Ishikawa (cell line): ENCODE data around the gene COX6A2.

Experiments used
- CEBPB ChIP-seq: IDR thresholded peaks from 2 replicates; pipeline ENCODE4 v1.6.1; 2012
- CREB1 ChIP-seq: IDR thresholded peaks from 2 replicates; pipeline ENCODE4 v1.6.1; 2012; ENCODE audit warnings: low read depth
- EGR1 ChIP-seq: IDR thresholded peaks from 2 replicates; pipeline ENCODE4 v1.6.1; 2012
- EP300 ChIP-seq: IDR thresholded peaks from 2 replicates; pipeline ENCODE4 v1.6.1; 2012; ENCODE audit warnings: borderline replicate concordance
- FOXM1 ChIP-seq: IDR thresholded peaks from 2 replicates; pipeline ENCODE4 v1.6.1; 2012; ENCODE audit warnings: low read depth, borderline replicate concordance
- MAX ChIP-seq: IDR thresholded peaks from 2 replicates; pipeline ENCODE4 v1.6.1; 2012
- NFIC ChIP-seq: IDR thresholded peaks from 2 replicates; pipeline ENCODE4 v1.6.1; 2012
- RAD21 ChIP-seq: IDR thresholded peaks from 2 replicates; pipeline ENCODE4 v1.6.1; 2012; ENCODE audit warnings: low read depth
- REST ChIP-seq: IDR thresholded peaks from 2 replicates; pipeline ENCODE4 v1.6.1; 2012; ENCODE audit warnings: low read depth, mild to moderate bottlenecking
- TAF1 ChIP-seq: IDR thresholded peaks from 2 replicates; pipeline ENCODE4 v1.6.1; 2012; ENCODE audit warnings: low read depth, mild to moderate bottlenecking
- TCF12 ChIP-seq: IDR thresholded peaks from 2 replicates; pipeline ENCODE4 v1.6.1; 2012; ENCODE audit warnings: low read depth
- TEAD4 ChIP-seq: IDR thresholded peaks from 2 replicates; pipeline ENCODE4 v1.6.1; 2012
- USF1 ChIP-seq: IDR thresholded peaks from 2 replicates; pipeline ENCODE4 v1.6.1; 2012
- YY1 ChIP-seq: IDR thresholded peaks from 2 replicates; pipeline ENCODE4 v1.6.1; 2012; ENCODE audit warnings: low read depth
- ZBTB7A ChIP-seq: IDR thresholded peaks from 2 replicates; pipeline ENCODE4 v1.6.1; 2012; ENCODE audit warnings: low read depth

COX6A2 gene

GRCh38 chr16:31461921-31462804 is 34.0 kb upstream of the COX6A2 start:
- TF ChIP-seq TAF1 (no peak), YY1 (no peak), EP300 (no peak), CREB1 (no peak), REST (no peak), NFIC (no peak), ZBTB7A (no peak), RAD21 (no peak), TEAD4 (no peak), TCF12 (no peak), MAX (no peak), FOXM1 (no peak), CEBPB (no peak), USF1 (no peak), EGR1 (no peak)

- no peak for TF ChIP-seq TEAD4
- no peak for TF ChIP-seq YY1
- no peak for TF ChIP-seq CREB1
- TF ChIP-seq ZBTB7A = no peak
- no peak for TF ChIP-seq EGR1
- no peak for TF ChIP-seq FOXM1
- no peak for TF ChIP-seq TAF1
Measured at GRCh38 chr16:31461201-31461920, 33.2 kb upstream of the COX6A2 start.

- TF ChIP-seq RAD21 = peak; percentile 11; the same call in 1 of the 2 replicates
- TF ChIP-seq YY1 = no peak
- TF ChIP-seq MAX = no peak
- TF ChIP-seq TCF12 = no peak
- TF ChIP-seq EGR1 = no peak
- TF ChIP-seq ZBTB7A = no peak
Measured at GRCh38 chr16:31460582-31461002, 32.4 kb upstream of the COX6A2 start.

GRCh38 chr16:31459687-31460581 is 31.8 kb upstream of the COX6A2 start:
- TF ChIP-seq TCF12 = no peak
- TF ChIP-seq CREB1 = no peak
- no peak for TF ChIP-seq REST
- no peak for TF ChIP-seq TAF1
- TF ChIP-seq CEBPB = no peak
- no peak for TF ChIP-seq USF1
- TF ChIP-seq NFIC = no peak
- no peak for TF ChIP-seq FOXM1

- TF ChIP-seq NFIC (no peak; the same call in 1 of the 2 replicates), TCF12 (peak; percentile 2; the same call in 1 of the 2 replicates), EP300 (0 out of 2 replicates have a peak, but pooled peaks have one; percentile 11), CREB1 (peak; percentile 91), ZBTB7A (no peak), TEAD4 (peak; percentile 24; the same call in 1 of the 2 replicates), MAX (peak; percentile 98), TAF1 (peak; percentile 90), EGR1 (0 out of 2 replicates have a peak, but pooled peaks have one; percentile 5), FOXM1 (no peak), RAD21 (no peak), YY1 (peak; percentile 95), USF1 (peak; percentile 3; the same call in 1 of the 2 replicates)
Measured at GRCh38 chr16:31458844-31459686, 30.9 kb upstream of the COX6A2 start, which contains the start of gene ARMC5. Gene ARMC5 (plus strand): TSS chr16:31459501. CDS start chr16:31459525, 24 bp downstream.
